Suprapubic skin (tissue), 4 donors: ENCODE results near the gene VTA1.

Experiments used
- CTCF ChIP-seq, 2 donors: fragments of 200-600 bp in 1 of 2; fragments of 450-650 bp in 1 of 2; sonication (generic) in 1 of 2; IDR thresholded peaks; one replicate each; pipeline ENCODE4 v1.5.1; 2016 to 2019; ENCODE audit warnings: antibody characterized with exemption in 2 of 2, mild to moderate bottlenecking in 1 of 2, moderate library complexity in 1 of 2
- EP300 ChIP-seq: sonication (generic); formaldehyde crosslinking; IDR thresholded peaks from one replicate; pipeline ENCODE4 v1.6.1; 2017; ENCODE audit warnings: antibody characterized with exemption
- POLR2A ChIP-seq, 2 donors: fragments of 450-650 bp; IDR thresholded peaks; one replicate each; pipeline ENCODE4 v1.6.1; 2017; ENCODE audit warnings: antibody characterized with exemption in 2 of 2, mild to moderate bottlenecking in 2 of 2, moderate library complexity in 2 of 2
- POLR2AphosphoS5 ChIP-seq, 3 donors: sonication (generic); formaldehyde crosslinking; IDR thresholded peaks; one replicate each; pipeline ENCODE4 v1.6.1; 2017; ENCODE audit warnings: antibody characterized with exemption in 3 of 3

GRCh38 chr6:142121342-142121741, 25.7 kb upstream of the VTA1 start:
- TF ChIP-seq POLR2AphosphoS5 (IDR thresholded peaks at IDR 0.05): no peak
- no peak for TF ChIP-seq CTCF (IDR thresholded peaks at IDR 0.05)
- no peak for TF ChIP-seq POLR2A (IDR thresholded peaks at IDR 0.05)
- TF ChIP-seq EP300: no peak
